ENCODE data around the gene EN2. TPM values are rescaled to one million over a fixed set of nuclear protein-coding genes. Genes with fewer than 3 reads are reported as not detected.
A peak's percentile ranks its signal among the peaks of the same experiment; 100 is the strongest.

EN2 gene
- total RNA-seq, 1 donor from 2014 or later, result under 0.01 TPM

DNA sequence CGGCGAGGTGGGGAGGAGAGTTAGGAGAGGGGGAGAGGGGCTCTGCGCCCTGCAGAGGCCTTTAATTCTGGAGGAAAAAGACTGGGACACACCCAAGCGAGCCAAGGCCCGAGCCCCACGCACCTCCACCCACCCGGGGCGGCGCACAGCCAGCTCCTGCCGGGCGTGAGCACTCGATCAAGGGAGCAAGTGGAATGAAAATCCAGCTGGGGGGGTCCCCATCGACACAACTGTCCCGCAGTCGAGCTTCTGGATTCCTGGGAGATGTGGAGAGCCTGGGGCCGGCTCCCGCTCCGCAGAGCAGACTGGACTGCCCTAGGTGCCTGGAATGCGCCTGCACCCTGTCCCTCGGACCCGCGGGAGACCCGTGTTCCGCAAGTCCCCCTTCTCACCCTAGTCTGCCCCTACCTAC, 7.4 kb upstream of the EN2 start:
- Histone ChIP-seq H3K9ac (ENCODE audit: low read depth in 1 of 3, low read length in 3 of 3) (no peak overlapping the region), H3K4me3 (ENCODE audit: low read length in 3 of 3) (no peak overlapping the region), H3K27ac (ENCODE audit: low read depth, low read length) (no peak overlapping the region), H3K36me3 (ENCODE audit: control insufficient read depth in 3 of 3, insufficient read depth in 3 of 3, low read length in 3 of 3) (no peaks in the 10 kb centered on the region), H3K4me1 (ENCODE audit: control insufficient read depth in 3 of 3, insufficient read depth in 3 of 3, low read length in 3 of 3) (peaks cover 10 to 34% (median 22%) of the 10 kb centered on the region in 3 donors), H3K27me3 (ENCODE audit: control insufficient read depth in 3 of 3, insufficient read depth in 3 of 3, low read length in 3 of 3) (peaks cover 82 to 87% (median 82%) of the 10 kb centered on the region in 3 donors), H3K9me3 (ENCODE audit: control insufficient read depth in 3 of 3, low read length in 3 of 3) (no peaks in the 10 kb centered on the region)

DNA sequence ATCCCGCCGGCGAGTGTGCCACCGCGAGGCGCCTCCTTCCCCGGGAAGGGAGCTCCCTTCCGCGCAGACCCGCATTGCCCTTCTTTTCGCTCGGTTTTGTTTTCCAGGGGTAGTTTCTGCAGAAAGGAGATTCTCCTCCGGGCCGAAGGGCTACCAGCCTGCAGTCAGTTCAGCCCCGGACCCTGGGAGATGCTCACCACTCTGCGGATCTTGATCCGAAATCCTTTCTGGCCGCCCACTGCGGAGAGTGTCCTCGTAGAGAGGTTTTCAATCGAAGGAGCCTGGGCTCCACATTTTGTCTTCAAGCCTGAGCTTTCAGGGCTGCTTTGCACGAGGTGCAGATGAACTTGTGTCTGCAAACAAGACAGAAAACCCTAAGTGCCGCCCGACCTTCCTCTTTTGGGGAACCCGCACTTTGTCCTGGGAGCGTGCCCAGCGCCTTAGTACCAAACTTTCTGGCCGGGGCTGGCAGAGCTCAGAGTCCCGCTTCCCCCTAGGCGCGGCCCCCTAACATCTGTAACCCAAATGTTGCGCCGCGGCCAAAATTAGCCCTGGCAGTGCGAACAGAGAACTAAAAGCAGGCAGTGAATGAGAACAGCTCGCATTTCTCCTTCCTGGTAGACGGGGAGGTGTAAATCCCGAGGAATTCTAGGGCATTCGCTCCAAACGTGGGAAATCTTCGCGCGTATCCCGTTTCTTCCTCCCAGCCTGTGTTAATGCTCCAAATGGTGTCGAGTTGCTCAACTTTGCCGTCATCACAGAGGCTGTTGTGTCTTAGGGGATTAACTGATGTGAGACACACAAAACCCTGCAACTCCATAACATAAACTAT, 6.7 kb upstream of the EN2 start:
- H3K4me1 ChIP-seq (ENCODE audit: control insufficient read depth in 3 of 3, insufficient read depth in 3 of 3, low read length in 3 of 3), result peaks cover 10 to 38% (median 24%) of the 10 kb centered on the region in 3 donors
- no peak overlapping the region for H3K27ac ChIP-seq (ENCODE audit: low read depth, low read length)
- peaks cover 86 to 91% (median 88%) of the 10 kb centered on the region in 3 donors for H3K27me3 ChIP-seq (ENCODE audit: control insufficient read depth in 3 of 3, insufficient read depth in 3 of 3, low read length in 3 of 3)
- H3K9me3 ChIP-seq (ENCODE audit: control insufficient read depth in 3 of 3, low read length in 3 of 3), result no peaks in the 10 kb centered on the region
- no peak overlapping the region for H3K9ac ChIP-seq (ENCODE audit: low read depth in 1 of 3, low read length in 3 of 3)
- H3K36me3 ChIP-seq (ENCODE audit: control insufficient read depth in 3 of 3, insufficient read depth in 3 of 3, low read length in 3 of 3), result no peaks in the 10 kb centered on the region
- H3K4me3 ChIP-seq (ENCODE audit: low read length in 3 of 3), result no peak overlapping the region

DNA sequence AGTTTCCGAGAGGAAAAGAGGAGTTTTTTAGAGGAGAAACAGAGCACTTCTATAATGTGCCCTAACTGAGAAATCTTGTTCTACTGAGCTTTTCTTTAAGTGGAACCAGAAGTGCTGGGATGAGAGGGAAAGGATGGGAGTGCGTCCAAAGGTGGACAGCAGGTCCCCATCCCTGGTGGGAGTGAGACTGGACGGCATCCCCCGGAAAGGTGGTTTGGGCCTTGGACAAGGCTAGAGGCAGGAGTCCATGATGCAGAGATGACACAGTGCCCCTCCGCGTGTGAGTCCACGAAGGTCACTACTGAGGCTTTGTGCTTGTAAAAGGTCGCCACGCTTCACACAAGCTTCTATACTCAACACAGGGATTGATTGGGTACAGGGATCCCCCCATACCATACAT, 6.1 kb upstream of the EN2 start:
- Histone ChIP-seq H3K9me3 (ENCODE audit: control insufficient read depth in 3 of 3, low read length in 3 of 3) (no peaks in the 10 kb centered on the region), H3K4me1 (ENCODE audit: control insufficient read depth in 3 of 3, insufficient read depth in 3 of 3, low read length in 3 of 3) (peaks cover 14 to 44% (median 29%) of the 10 kb centered on the region in 3 donors), H3K4me3 (ENCODE audit: low read length in 3 of 3) (no peak overlapping the region), H3K36me3 (ENCODE audit: control insufficient read depth in 3 of 3, insufficient read depth in 3 of 3, low read length in 3 of 3) (no peaks in the 10 kb centered on the region), H3K27ac (ENCODE audit: low read depth, low read length) (no peak overlapping the region), H3K9ac (ENCODE audit: low read depth in 1 of 3, low read length in 3 of 3) (no peak overlapping the region), H3K27me3 (ENCODE audit: control insufficient read depth in 3 of 3, insufficient read depth in 3 of 3, low read length in 3 of 3) (peaks cover 91 to 98% (median 92%) of the 10 kb centered on the region in 3 donors)

DNA sequence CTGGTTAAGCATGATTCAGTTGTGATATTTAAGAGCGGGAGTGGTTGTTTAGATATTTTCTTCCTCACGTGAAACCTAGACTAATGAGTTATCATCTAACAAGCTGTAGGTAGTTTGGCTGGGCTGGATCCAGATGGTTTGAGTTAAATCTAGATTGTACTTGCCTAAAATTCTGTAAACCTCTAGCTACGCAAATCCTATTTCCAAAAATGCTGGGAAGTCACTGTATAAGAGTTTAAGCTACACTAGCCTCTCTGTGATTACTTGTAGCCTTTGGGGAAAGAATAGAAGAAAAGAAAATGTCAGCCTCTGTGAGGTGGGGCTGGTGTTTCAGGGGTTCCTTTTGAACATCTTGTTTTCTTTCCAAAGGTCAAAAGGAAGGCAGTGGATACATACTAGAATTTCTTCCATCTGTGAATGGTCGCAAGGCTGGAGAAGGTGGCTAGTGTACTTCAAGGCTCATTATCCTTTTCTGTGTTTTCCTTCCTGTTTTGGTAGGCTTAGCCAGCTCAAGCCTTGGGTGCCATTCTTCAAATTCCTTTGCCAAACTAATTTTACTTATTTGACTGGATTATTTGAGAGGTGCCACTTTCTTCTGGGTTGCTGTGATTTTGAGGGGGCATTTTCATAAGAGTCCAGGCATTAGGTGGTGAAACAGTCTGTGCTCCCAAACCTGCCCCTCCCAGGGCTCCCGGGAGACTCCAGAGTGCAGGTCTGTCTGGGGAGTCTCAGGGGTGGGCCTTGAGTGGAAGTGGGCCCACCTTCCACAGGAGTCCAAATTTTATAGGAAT, 5.2 kb upstream of the EN2 start:
- Histone ChIP-seq H3K9ac (ENCODE audit: low read depth in 1 of 3, low read length in 3 of 3) (no peak overlapping the region), H3K27me3 (ENCODE audit: control insufficient read depth in 3 of 3, insufficient read depth in 3 of 3, low read length in 3 of 3) (peaks cover 90 to 94% (median 91%) of the 10 kb centered on the region in 3 donors), H3K4me1 (ENCODE audit: control insufficient read depth in 3 of 3, insufficient read depth in 3 of 3, low read length in 3 of 3) (peaks cover 18 to 48% (median 32%) of the 10 kb centered on the region in 3 donors), H3K9me3 (ENCODE audit: control insufficient read depth in 3 of 3, low read length in 3 of 3) (no peaks in the 10 kb centered on the region), H3K27ac (ENCODE audit: low read depth, low read length) (no peak overlapping the region), H3K36me3 (ENCODE audit: control insufficient read depth in 3 of 3, insufficient read depth in 3 of 3, low read length in 3 of 3) (no peaks in the 10 kb centered on the region), H3K4me3 (ENCODE audit: low read length in 3 of 3) (no peak overlapping the region)

DNA sequence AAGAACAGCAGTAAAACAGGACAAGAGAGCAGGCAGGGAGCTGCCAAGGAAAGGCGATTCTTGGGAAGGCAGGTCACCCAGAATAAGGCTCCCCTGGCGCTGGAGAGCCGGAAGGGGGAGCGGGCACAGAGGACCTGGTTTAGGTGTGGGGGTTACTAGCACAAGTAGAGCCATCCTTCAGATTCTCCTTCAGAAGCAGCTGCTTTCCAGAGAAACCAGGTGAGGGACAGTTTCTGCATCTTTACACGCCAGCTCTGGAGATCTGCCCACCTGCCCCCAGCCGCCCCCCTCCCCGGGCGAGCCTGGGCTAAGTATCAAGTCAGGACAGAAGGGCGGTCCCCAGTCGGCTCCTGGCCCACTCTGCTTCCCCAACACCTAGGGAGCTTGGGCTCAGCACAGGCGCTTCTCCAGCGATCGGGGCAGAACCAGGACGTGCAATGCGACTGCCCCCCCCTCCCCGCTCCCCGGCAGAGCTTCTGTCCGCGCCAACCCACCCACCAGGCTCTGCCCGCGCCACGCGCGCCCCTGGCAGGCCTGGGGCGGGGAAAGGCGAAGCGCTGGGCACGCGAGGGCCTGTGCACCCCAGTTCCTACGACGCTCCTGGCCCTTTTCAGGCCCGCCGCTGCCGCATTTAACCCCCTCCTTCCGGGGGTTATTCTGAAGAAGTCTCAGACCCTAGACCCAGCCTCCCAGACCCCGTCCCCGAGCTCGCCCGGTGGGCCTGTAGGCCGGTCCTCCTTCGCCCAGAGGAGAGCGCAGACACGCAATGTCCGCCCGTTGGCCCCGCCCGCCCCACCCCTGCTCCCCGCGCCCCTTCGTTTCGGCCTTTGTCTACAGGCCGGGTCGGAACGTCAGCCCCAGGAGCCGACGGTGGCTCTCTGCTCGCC, 4.4 kb upstream of the EN2 start:
- H3K27ac ChIP-seq (ENCODE audit: low read depth, low read length), result no peak overlapping the region
- no peaks in the 10 kb centered on the region for H3K36me3 ChIP-seq (ENCODE audit: control insufficient read depth in 3 of 3, insufficient read depth in 3 of 3, low read length in 3 of 3)
- peaks cover 86 to 93% (median 90%) of the 10 kb centered on the region in 3 donors for H3K27me3 ChIP-seq (ENCODE audit: control insufficient read depth in 3 of 3, insufficient read depth in 3 of 3, low read length in 3 of 3)
- H3K4me1 ChIP-seq (ENCODE audit: control insufficient read depth in 3 of 3, insufficient read depth in 3 of 3, low read length in 3 of 3), result peaks cover 18 to 50% (median 30%) of the 10 kb centered on the region in 3 donors
- no peaks in the 10 kb centered on the region for H3K9me3 ChIP-seq (ENCODE audit: control insufficient read depth in 3 of 3, low read length in 3 of 3)
- no peak overlapping the region for H3K9ac ChIP-seq (ENCODE audit: low read depth in 1 of 3, low read length in 3 of 3)
- peak overlapping the region in 1 of 3 donors; percentile 27 for H3K4me3 ChIP-seq (ENCODE audit: low read length in 3 of 3)

DNA sequence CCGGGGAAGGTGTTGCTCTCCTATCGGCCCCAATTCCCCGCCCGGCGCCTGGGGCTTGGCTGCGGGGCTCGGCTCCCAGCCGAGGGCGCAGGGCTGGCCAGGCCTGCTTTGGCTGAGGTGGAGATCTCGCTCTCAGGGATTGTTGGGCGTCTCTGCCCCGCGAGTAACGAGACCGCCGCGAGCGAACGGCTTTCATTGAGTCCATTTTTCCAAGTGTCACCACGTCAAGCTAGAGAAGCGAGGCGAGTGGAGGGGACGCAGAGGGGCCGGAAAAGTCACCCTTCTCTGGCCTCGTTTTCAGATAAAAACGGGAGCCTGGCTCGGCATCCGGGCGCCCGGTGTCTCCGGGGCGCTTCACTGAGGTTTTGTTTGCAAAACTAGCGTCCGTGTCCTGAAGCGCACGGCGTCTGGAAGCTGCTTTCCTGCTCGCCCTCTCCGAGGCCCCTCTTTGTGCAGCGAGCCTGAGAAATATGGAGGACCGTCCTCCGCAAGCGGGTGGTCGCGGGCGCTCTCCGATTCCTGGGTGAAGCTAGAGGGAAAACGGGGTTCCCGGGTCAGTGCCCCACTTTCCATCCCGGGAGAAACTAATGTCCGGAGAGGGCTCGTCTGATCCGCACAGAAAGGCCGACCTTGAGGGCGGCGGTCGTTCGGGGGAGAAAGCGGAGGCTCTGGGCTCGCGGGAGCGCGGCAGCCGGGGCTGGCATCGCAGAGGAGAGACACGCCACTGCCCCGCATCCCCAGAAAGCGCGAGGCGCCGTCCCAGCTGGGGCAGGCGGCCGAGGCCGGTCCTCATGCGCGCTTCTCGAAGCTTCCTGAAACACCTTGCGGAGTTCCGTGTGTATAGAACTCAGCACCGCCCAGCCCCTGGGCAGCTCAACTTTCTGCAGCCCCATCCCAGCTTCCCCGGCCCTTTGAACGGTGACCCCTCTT, 3.5 kb upstream of the EN2 start:
- no peaks in the 10 kb centered on the region for H3K36me3 ChIP-seq (ENCODE audit: control insufficient read depth in 3 of 3, insufficient read depth in 3 of 3, low read length in 3 of 3)
- peak overlapping the region in 2 of 3 donors; percentile 27 to 41 for H3K4me3 ChIP-seq (ENCODE audit: low read length in 3 of 3)
- H3K4me1 ChIP-seq (ENCODE audit: control insufficient read depth in 3 of 3, insufficient read depth in 3 of 3, low read length in 3 of 3), result peaks cover 23 to 54% (median 33%) of the 10 kb centered on the region in 3 donors
- H3K9ac ChIP-seq (ENCODE audit: low read depth in 1 of 3, low read length in 3 of 3), result no peak overlapping the region
- H3K27ac ChIP-seq (ENCODE audit: low read depth, low read length), result no peak overlapping the region
- no peaks in the 10 kb centered on the region for H3K9me3 ChIP-seq (ENCODE audit: control insufficient read depth in 3 of 3, low read length in 3 of 3)
- peaks cover 84 to 93% (median 90%) of the 10 kb centered on the region in 3 donors for H3K27me3 ChIP-seq (ENCODE audit: control insufficient read depth in 3 of 3, insufficient read depth in 3 of 3, low read length in 3 of 3)

DNA sequence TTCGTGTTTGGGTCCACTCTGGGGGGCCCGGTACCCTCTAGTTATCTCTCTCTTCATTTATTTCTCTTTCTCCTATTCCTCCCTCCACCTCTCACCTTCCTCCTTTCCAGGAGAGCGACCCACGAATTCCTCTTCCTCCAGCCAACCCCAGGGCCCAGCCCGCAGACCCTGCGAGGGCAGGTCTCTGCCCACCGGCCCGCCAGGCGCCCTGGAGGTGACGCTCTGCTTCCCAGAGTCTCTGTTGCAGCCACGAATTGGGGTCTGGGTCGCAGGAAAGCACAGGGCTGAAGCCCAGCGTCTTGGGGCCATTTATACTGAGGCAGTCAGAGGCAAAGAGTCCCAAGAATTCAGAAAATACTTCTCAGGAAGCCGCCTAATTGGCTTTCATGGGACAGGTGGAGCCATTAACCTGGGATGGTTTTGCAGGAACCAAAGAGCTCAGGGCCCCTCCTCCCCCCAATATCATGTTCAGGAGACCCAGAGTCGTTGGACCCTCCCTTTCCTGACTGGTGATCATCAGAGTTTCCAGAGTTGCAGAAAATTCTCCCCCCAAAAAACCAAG, 2.7 kb upstream of the EN2 start:
- Histone ChIP-seq H3K9ac (ENCODE audit: low read depth in 1 of 3, low read length in 3 of 3) (no peak overlapping the region), H3K27ac (ENCODE audit: low read depth, low read length) (no peak overlapping the region), H3K27me3 (ENCODE audit: control insufficient read depth in 3 of 3, insufficient read depth in 3 of 3, low read length in 3 of 3) (peaks cover 85 to 93% (median 90%) of the 10 kb centered on the region in 3 donors), H3K4me1 (ENCODE audit: control insufficient read depth in 3 of 3, insufficient read depth in 3 of 3, low read length in 3 of 3) (peaks cover 24 to 55% (median 33%) of the 10 kb centered on the region in 3 donors), H3K4me3 (ENCODE audit: low read length in 3 of 3) (no peak overlapping the region), H3K36me3 (ENCODE audit: control insufficient read depth in 3 of 3, insufficient read depth in 3 of 3, low read length in 3 of 3) (no peaks in the 10 kb centered on the region), H3K9me3 (ENCODE audit: control insufficient read depth in 3 of 3, low read length in 3 of 3) (no peaks in the 10 kb centered on the region)

DNA sequence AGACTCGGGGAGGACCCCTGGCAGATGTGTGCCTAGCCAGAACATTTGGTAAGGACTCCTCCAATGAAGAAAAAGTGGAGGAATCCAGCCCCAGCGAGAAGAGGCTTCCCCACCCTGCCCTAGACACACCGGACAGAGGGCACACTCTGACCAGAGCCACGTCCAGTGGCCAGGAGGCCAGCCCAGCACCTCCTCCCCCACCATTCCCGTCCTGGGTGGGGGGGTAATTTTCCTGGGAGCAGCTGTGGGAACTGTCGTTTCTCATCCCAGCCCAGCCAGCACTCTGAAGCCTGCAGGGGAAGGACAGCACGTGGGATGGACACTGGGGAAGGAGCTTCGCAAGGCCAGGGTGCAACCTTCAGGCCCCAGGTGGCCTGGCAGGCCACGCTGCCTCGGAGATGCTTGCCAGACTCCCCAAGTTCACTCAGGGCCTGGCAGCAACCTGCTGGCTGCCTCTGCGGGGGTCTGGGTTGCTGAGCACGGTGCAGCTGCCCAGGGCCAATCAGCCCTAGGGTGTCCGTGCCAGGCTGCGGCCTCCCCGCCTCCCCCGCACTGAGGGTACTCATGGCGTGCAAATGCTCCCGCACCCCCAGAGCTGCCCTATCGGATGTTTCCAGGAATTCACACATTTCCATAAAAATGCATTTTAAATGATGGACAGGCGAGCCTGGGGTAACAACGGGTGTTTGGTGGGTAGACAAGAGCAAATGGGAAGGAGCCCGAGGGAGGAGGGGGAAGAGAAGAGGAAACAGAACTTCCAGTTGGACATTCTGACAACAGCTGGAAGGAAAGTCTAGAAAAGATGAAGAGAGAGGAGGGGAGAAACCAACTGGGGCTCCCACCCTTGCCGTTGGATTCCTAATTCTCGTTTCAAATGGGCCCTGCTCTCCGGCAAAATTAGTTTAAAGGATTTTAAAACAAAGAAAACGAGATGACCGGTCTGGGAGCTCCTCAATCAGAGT, 1.9 kb upstream of the EN2 start:
- H3K27ac ChIP-seq (ENCODE audit: low read depth, low read length), result no peak overlapping the region
- H3K9ac ChIP-seq (ENCODE audit: low read depth in 1 of 3, low read length in 3 of 3), result no peak overlapping the region
- H3K4me3 ChIP-seq (ENCODE audit: low read length in 3 of 3), result peak overlapping the region in 2 of 3 donors; percentile 70 to 76
- peaks cover 24 to 51% (median 30%) of the 10 kb centered on the region in 3 donors for H3K4me1 ChIP-seq (ENCODE audit: control insufficient read depth in 3 of 3, insufficient read depth in 3 of 3, low read length in 3 of 3)
- peaks cover 84 to 92% (median 90%) of the 10 kb centered on the region in 3 donors for H3K27me3 ChIP-seq (ENCODE audit: control insufficient read depth in 3 of 3, insufficient read depth in 3 of 3, low read length in 3 of 3)
- H3K36me3 ChIP-seq (ENCODE audit: control insufficient read depth in 3 of 3, insufficient read depth in 3 of 3, low read length in 3 of 3), result no peaks in the 10 kb centered on the region
- no peaks in the 10 kb centered on the region for H3K9me3 ChIP-seq (ENCODE audit: control insufficient read depth in 3 of 3, low read length in 3 of 3)
